K562 (cell line): Measurements from ENCODE around the gene LILRA5. TPM values are rescaled to one million over a fixed set of nuclear protein-coding genes. Genes with fewer than 3 reads are reported as not detected.
A peak's percentile ranks its signal among the peaks of the same experiment; 100 is the strongest.

ENCODE experiments used
- ATAC-seq: fragments of 200-7000 bp; cut with Tn5 transposase; 3 replicates; pipeline ENCODE4 v1.9.1; 2020; ENCODE audit warnings: moderate library complexity
- Bru-seq: library from RNA; stranded (reverse); fragments of 400-500 nt; gene quantifications from one replicate; lab custom pipeline; 2021; lab: Mats Ljungman, UMichigan
- BruChase-seq, 2 experiments: library from RNA; stranded (reverse); fragments of 400-500 nt; gene quantifications; one replicate each; lab custom pipeline; 2021; lab: Mats Ljungman, UMichigan
- BruUV-seq: library from RNA; stranded (reverse); fragments of 400-500 nt; replicated peaks from 2 replicates; lab custom pipeline; 2021; lab: Mats Ljungman, UMichigan
- CTCF ChIA-PET: fragments of 300-600 bp; formaldehyde crosslinking; extraction: SDS; loops from one replicate; lab custom pipeline; 2021; ENCODE audit warnings: low intra/inter-chr PET ratio; lab: Yijun Ruan, JAX
- POLR2A ChIA-PET: fragments of 300-600, 350-650 bp; sonication (Branson Sonifier 250); formaldehyde crosslinking; extraction: SDS; loops from one replicate; lab custom pipeline; 2021; ENCODE audit warnings: antibody characterized with exemption, inconsistent platforms; lab: Yijun Ruan, JAX
- DNase-seq, 4 experiments: peaks; one replicate each; pipeline versions ENCODE4 v3.0.0 to v3.0.0-alpha.2; 2011 to 2018; ENCODE audit warnings: low spot score in 3 of 4, mixed read lengths in 3 of 4; ENCODE audit errors: extremely low read depth in 1 of 4
- FAIRE-seq: peaks from 2 replicates; lab custom pipeline; 2011; peaks lifted over from hg19 to GRCh38; lab: Jason Lieb, UNC
- H2AFZ ChIP-seq: 2 replicates; pipeline ENCODE4 v1.6.0; 2011; ENCODE audit warnings: low read depth, low read length, control low read depth, inconsistent platforms
- H3K27ac ChIP-seq: fragments of 200-600 bp; 3 replicates; pipeline ENCODE4 v1.8.0; 2011; ENCODE audit warnings: low read depth, mild to moderate bottlenecking, control low read depth, inconsistent platforms, low read length, moderate library complexity, mixed read lengths; ENCODE audit errors: extremely low read depth
- H3K27me3 ChIP-seq, 2 experiments: fragments of 300-600 bp in 1 of 2; 2 replicates in 1 of 2; 3 replicates in 1 of 2; pipeline versions ENCODE4 v1.6.0 to v1.8.0; 2011; ENCODE audit warnings: inconsistent platforms in 2 of 2, low read length in 2 of 2, mild to moderate bottlenecking in 1 of 2, mixed read lengths in 1 of 2, moderate library complexity in 1 of 2; ENCODE audit not compliant: control insufficient read depth in 2 of 2, insufficient read depth in 2 of 2
- H3K36me3 ChIP-seq: fragments of 300-600 bp; 3 replicates; pipeline ENCODE4 v1.8.0; 2011; ENCODE audit warnings: mild to moderate bottlenecking, low read length, inconsistent platforms; ENCODE audit not compliant: control insufficient read depth, insufficient read depth
- H3K4me1 ChIP-seq, 2 experiments: fragments of 200-600 bp in 1 of 2; replicated peaks in 1 of 2; 2 replicates in 1 of 2; 3 replicates in 1 of 2; pipeline versions ENCODE4 v1.5.1 to v1.8.0; 2011; ENCODE audit warnings: inconsistent platforms in 2 of 2, low read length in 2 of 2, mild to moderate bottlenecking in 1 of 2, mixed read lengths in 1 of 2, moderate library complexity in 1 of 2; ENCODE audit not compliant: control insufficient read depth in 2 of 2, insufficient read depth in 2 of 2
- H3K4me2 ChIP-seq: 2 replicates; pipeline ENCODE4 v1.6.1; 2011; ENCODE audit warnings: low read length, control low read depth, inconsistent platforms, mixed read lengths; ENCODE audit not compliant: insufficient read depth
- H3K4me3 ChIP-seq: fragments of 200-600 bp; sonication (generic), shearing (Covaris generic); 2 replicates; pipeline ENCODE4 v1.5.1; 2016; ENCODE audit warnings: control low read depth, inconsistent platforms
- H3K79me2 ChIP-seq: fragments of 200-600 bp; 3 replicates; pipeline ENCODE4 v1.8.0; 2011; ENCODE audit warnings: low read length, inconsistent platforms; ENCODE audit not compliant: control insufficient read depth, insufficient read depth
- H3K9ac ChIP-seq, 2 experiments: 2 replicates each; pipeline versions ENCODE4 v1.6.0 to v1.6.1; 2011; ENCODE audit warnings: low read depth in 2 of 2, low read length in 2 of 2, control low read depth in 1 of 2, inconsistent platforms in 1 of 2, mild to moderate bottlenecking in 1 of 2, mixed read lengths in 1 of 2; ENCODE audit not compliant: insufficient read depth in 1 of 2
- H3K9me1 ChIP-seq: one replicate; pipeline ENCODE4 v1.6.0; 2011; ENCODE audit warnings: inconsistent platforms, mild to moderate bottlenecking, low read length, moderate library complexity; ENCODE audit not compliant: control insufficient read depth, insufficient read depth
- H3K9me3 ChIP-seq: replicated peaks from 2 replicates; pipeline ENCODE4 v1.5.1; 2011; ENCODE audit warnings: low read depth, low read length, inconsistent platforms; ENCODE audit not compliant: control insufficient read depth, insufficient read depth
- H4K20me1 ChIP-seq: replicated peaks from 2 replicates; pipeline ENCODE4 v1.6.1; 2011; ENCODE audit warnings: low read length, inconsistent platforms, mixed read lengths; ENCODE audit not compliant: control insufficient read depth, insufficient read depth
- DDX20 ChIP-seq: fragments of 450-650 bp; IDR thresholded peaks from 2 replicates; pipeline ENCODE4 v1.6.1; 2016; ENCODE audit warnings: missing genetic modification characterization, low read depth, mild to moderate bottlenecking, missing compliant biosample characterization, moderate library complexity
- KAT8 ChIP-seq: fragments of 450-650 bp; IDR thresholded peaks from 2 replicates; pipeline ENCODE4 v1.6.1; 2016; ENCODE audit warnings: low read depth, mild to moderate bottlenecking
- SAFB2 ChIP-seq: fragments of 200-400 bp; formaldehyde crosslinking; IDR thresholded peaks from 2 replicates; pipeline ENCODE4 v1.6.1; 2018; ENCODE audit warnings: borderline replicate concordance, low read length, low read depth, moderate library complexity; ENCODE audit not compliant: severe bottlenecking
- SPI1 ChIP-seq: IDR thresholded peaks from 2 replicates; pipeline ENCODE4 v1.6.1; 2011; ENCODE audit warnings: low read depth, low read length, control low read depth, borderline replicate concordance
- ZNF316 ChIP-seq: fragments of 450-650 bp; IDR thresholded peaks from 2 replicates; pipeline ENCODE4 v1.6.1; 2016
- WGBS: fragments of 100-300 bp; shearing (Covaris generic); methylation state at CpG from one replicate; pipeline ENCODE4 v1.1.6; 2016; ENCODE audit warnings: low coverage, mixed read lengths; ENCODE audit not compliant: insufficient coverage; ENCODE audit errors: missing lambda C conversion rate; 5-methylcytosine and 5-hydroxymethylcytosine counted together
- in situ Hi-C: fragments of 300-500 bp; cut with MboI; formaldehyde crosslinking; loops from 4 replicates; pipeline ENCODE4 v1.15.0; 2018; ENCODE audit warnings: inconsistent platforms, mixed read lengths
- intact Hi-C: fragments of 100-400 bp; cut with micrococcal nuclease; formaldehyde crosslinking; loops from 2 replicates; pipeline ENCODE4 v1.14.2; 2022
- long read RNA-seq, 3 experiments: library from polyadenylated mRNA in 2 of 3; library from RNA in 1 of 3; unstranded in 2 of 3; stranded (forward) in 1 of 3; transcript quantifications; one replicate each; pipeline ENCODE4 v2.0.0, GENCODE V29; 2019 to 2022
- polyA minus RNA-seq, 3 experiments: library from RNA; depleted of rRNA, polyadenylated mRNA; stranded (reverse); fragments of >200 nt; gene quantifications; 2 replicates each; pipeline ENCODE4 v1.2.3, GENCODE V29; 2011
- polyA plus RNA-seq, 8 experiments: library from polyadenylated mRNA; depleted of rRNA in 4 of 8; stranded (reverse) in 5 of 8; unstranded in 3 of 8; fragments of >200 nt; fragmentation: Nextera tagmentation in 2 of 8; fragmentation: Illumina TruSeq in 1 of 8; extraction: Ambion mirVana in 2 of 8; extraction: Trizol in 1 of 8; gene quantifications; 2 replicates each; pipeline versions ENCODE4 v1.2.1 to v1.2.3, GENCODE V29; 2011 to 2014; ENCODE audit warnings: inconsistent platforms in 1 of 8, missing spikeins in 1 of 8
- total RNA-seq, 7 experiments: library from RNA; depleted of rRNA in 6 of 7; stranded (reverse); fragments of >200 nt in 6 of 7; fragmentation: Illumina TruSeq in 2 of 7; extraction: Trizol in 2 of 7; gene quantifications; 2 replicates each; pipeline versions ENCODE4 v1.2.1 to v1.2.3, GENCODE V29; 2011 to 2021; ENCODE audit warnings: low replicate concordance in 1 of 7
- TF ChIP-seq, protein P1 (sequence below): fragments of 250-450 bp; sonication (Bioruptor Pico); IDR thresholded peaks from 2 replicates; pipeline ENCODE4 v1.9.0; 2021; ENCODE audit warnings: mild to moderate bottlenecking, inconsistent platforms
- TF ChIP-seq, protein P2 (sequence below): sonication (generic); formaldehyde crosslinking; IDR thresholded peaks from 2 replicates; pipeline ENCODE4 v1.8.1; 2022; ENCODE audit warnings: missing genetic modification reagents

LILRA5 gene
- total RNA-seq (2011; cell fraction: chromatin; rRNA removed; ENCODE audit: low replicate concordance): not detected in 2 replicates
- total RNA-seq (2011; cell fraction: nucleolus; rRNA removed): not detected in 2 replicates
- not detected in 2 replicates for total RNA-seq (2011; cell fraction: nucleoplasm; rRNA removed)
- total RNA-seq (2014; rRNA removed) (not detected in 2 replicates), total RNA-seq (2014; rRNA removed; fragmentation: Illumina TruSeq; extraction: Trizol) (not detected in 2 replicates), total RNA-seq (2015; rRNA removed; fragmentation: Illumina TruSeq; extraction: Trizol) (not detected in 2 replicates), total RNA-seq (2021) (not detected in 2 replicates), polyA plus RNA-seq (2011; rRNA removed) (not detected in 2 replicates), polyA plus RNA-seq (2014; fragmentation: Illumina TruSeq; extraction: Trizol) (not detected in 2 replicates), polyA plus RNA-seq (2014; fragmentation: Nextera tagmentation; extraction: Ambion mirVana) (not detected), polyA plus RNA-seq (2014; rRNA removed) (not detected in 2 replicates), polyA minus RNA-seq (2011; rRNA and poly(A)+ RNA removed) (not detected in 2 replicates), Bru-seq, nascent RNA (not detected), BruChase-seq, experiment 1, labeled RNA remaining after a 2-hour chase (not detected), BruChase-seq, experiment 2, labeled RNA remaining after a 6-hour chase (not detected)
- polyA plus RNA-seq (2011; cell fraction: cytosol; rRNA removed): not detected in 2 replicates
- polyA plus RNA-seq (2011; cell fraction: nucleus; rRNA removed): not detected in 2 replicates
- not detected in 2 replicates for polyA plus RNA-seq (2012)
- polyA minus RNA-seq (2011; cell fraction: cytosol; rRNA and poly(A)+ RNA removed): not detected in 2 replicates
- not detected in 2 replicates for polyA minus RNA-seq (2011; cell fraction: nucleus; rRNA and poly(A)+ RNA removed)
- long read RNA-seq, experiment 1: 0 reads
- long read RNA-seq, experiment 2: 0 reads
- long read RNA-seq, experiment 3: 0 reads

DNA sequence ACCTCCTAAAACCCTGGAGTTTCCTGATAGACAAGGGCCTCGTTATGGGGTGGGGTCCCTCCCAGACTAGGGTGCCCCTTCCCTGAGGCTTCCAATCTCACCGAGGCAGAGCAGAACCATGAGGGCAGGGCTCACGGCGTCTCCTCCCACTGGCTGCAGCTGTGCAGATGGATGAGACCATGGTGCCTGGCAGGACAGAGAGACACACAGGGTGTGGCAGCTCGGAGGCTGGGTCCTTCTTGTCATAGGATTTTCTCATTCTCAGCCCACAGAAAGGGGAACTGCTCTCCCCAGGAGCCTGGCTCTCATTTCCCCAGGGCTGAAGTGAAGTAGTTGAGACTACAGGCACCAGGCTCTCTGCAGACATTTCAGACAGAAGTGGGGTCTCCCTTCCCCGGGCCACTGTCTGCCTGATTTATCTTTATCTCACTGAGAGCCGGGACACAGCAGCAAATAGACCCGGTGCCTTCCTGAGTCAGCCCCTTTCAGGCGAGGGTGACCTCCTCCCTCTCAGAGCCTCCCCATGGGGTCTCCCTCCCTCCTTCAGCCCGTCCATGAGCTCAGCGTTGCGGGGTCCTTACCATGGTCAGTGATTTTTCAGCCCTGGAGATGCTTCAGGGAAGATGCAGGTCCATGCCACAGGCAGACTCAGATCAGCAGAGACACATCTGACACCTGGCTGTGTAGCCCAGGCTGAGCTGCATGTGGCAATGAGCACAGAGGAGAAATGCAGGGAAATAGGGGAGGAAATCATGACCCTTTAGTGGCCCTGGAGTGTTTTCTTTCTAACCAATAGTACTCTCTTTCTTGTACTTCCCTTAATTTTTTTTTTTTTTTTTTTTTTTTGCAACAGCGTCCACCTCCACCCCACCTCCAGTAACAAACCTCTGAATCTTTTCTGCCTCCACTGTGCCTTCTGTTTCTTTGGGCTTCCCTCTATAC, at the start of gene LILRA5:
TSS of gene LILRA5 (minus strand) at position 731 of the 942 bp plus-strand sequence. CDS start at position 584, 147 bp downstream.
- FAIRE-seq: no peak
- no peak within 1 kb of the TSS for H3K4me3 ChIP-seq
- in situ Hi-C loops: no loop called here
- TF ChIP-seq SPI1: peak; percentile 30; the same call in 1 of the 2 replicates
- TF ChIP-seq, protein P1, sequence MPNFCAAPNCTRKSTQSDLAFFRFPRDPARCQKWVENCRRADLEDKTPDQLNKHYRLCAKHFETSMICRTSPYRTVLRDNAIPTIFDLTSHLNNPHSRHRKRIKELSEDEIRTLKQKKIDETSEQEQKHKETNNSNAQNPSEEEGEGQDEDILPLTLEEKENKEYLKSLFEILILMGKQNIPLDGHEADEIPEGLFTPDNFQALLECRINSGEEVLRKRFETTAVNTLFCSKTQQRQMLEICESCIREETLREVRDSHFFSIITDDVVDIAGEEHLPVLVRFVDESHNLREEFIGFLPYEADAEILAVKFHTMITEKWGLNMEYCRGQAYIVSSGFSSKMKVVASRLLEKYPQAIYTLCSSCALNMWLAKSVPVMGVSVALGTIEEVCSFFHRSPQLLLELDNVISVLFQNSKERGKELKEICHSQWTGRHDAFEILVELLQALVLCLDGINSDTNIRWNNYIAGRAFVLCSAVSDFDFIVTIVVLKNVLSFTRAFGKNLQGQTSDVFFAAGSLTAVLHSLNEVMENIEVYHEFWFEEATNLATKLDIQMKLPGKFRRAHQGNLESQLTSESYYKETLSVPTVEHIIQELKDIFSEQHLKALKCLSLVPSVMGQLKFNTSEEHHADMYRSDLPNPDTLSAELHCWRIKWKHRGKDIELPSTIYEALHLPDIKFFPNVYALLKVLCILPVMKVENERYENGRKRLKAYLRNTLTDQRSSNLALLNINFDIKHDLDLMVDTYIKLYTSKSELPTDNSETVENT: no peak
- TF ChIP-seq SAFB2: no peak
- TF ChIP-seq DDX20 (tag): no peak
- no peak for TF ChIP-seq KAT8
- no peak for TF ChIP-seq ZNF316
- TF ChIP-seq, protein P2, sequence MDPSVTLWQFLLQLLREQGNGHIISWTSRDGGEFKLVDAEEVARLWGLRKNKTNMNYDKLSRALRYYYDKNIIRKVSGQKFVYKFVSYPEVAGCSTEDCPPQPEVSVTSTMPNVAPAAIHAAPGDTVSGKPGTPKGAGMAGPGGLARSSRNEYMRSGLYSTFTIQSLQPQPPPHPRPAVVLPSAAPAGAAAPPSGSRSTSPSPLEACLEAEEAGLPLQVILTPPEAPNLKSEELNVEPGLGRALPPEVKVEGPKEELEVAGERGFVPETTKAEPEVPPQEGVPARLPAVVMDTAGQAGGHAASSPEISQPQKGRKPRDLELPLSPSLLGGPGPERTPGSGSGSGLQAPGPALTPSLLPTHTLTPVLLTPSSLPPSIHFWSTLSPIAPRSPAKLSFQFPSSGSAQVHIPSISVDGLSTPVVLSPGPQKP (CRISPR knock-in tag): no peak
- TF ChIP-seq, all 486 proteins: peak for 1
- ChIA-PET CTCF (no interaction called here), POLR2A (interaction anchor here (0.7 kb wide), 1 partner anchor 289 kb away, joined by 3 read pairs; no protein-coding TSS in a partner anchor)
- H3K9me3 ChIP-seq: no peaks in the 10 kb centered on the region
- intact Hi-C loops: no loop called here
- DNase-seq: no peak
- H3K79me2 ChIP-seq: no peaks in the 10 kb centered on the region
- H3K36me3 ChIP-seq: no peaks in the 10 kb centered on the region
- BruUV-seq: no TSS peak
- H3K9me1 ChIP-seq: no peaks in the 10 kb centered on the region
- ATAC-seq: no peak
- no peak within 1 kb of the TSS for H2AFZ ChIP-seq
- H3K4me1 ChIP-seq: no peaks in the 10 kb centered on the region
- WGBS: under 1% methylated on average over 13 of the region's 13 CpGs
- no peak within 1 kb of the TSS for H3K9ac ChIP-seq
- H3K27me3 ChIP-seq: peaks cover 9 to 45% of the 10 kb centered on the region in 2 experiments; a peak in 4 of 5 replicates
- no peak within 1 kb of the TSS for H3K4me2 ChIP-seq
- H4K20me1 ChIP-seq: no peaks in the 10 kb centered on the region
- H3K27ac ChIP-seq: no peak within 1 kb of the TSS
